NCI-H2107 (cell line): ENCODE data around the gene PRDM15.
"Not testable (repeated sequence)": the region's sequence is repeated elsewhere in the genome, so short reads cannot be mapped to it uniquely, and the experiment has no call there.

ENCODE experiments used
- DNase-seq: peaks from one replicate; lab custom pipeline; 2025; lab: John Stamatoyannopoulos, UW

The PRDM15 gene

GRCh38 chr21:41805643-41806042, 73.5 kb downstream of the PRDM15 start:
- no peak for DNase-seq

DNA sequence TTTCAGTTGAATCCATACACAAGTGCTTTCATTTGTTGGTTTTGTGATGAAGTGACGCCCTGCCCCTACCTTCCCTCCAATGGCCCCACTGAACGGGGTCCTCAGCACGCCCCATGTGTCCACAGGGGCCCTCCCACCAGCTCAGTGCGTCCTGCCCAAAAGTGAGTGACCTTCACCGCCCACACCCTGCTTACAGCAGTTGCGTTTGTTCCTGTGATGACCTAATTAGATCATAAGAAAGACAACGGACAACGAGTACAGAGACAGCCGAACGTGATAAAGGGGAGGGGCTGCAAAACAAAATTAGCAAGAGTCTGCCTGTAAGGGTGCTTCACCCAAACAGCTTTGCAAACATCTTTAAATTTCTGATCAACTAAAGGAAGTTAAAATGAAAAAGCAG, 74.1 kb downstream of the PRDM15 start:
- DNase-seq = no peak

DNA sequence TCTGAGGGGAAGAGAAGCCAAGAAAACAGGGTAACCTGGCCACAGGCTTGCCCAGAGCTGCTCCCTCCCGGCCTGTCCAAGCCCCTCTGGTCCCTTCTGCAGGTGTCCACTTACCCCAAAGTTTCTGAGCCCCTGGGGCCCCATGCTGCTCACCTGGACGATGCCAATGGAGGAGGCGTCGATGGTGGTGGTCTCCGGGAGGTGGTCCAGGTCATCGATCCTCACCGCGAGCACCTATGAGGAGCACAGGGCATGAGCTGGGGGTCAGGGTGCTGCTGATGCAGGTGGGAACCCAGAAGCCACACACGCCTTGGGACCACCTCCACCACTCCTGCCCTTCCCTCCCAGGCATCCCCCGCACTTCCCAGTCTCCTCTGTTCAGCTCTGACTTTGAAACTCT, 74.8 kb downstream of the PRDM15 start:
- DNase-seq = no peak

DNA sequence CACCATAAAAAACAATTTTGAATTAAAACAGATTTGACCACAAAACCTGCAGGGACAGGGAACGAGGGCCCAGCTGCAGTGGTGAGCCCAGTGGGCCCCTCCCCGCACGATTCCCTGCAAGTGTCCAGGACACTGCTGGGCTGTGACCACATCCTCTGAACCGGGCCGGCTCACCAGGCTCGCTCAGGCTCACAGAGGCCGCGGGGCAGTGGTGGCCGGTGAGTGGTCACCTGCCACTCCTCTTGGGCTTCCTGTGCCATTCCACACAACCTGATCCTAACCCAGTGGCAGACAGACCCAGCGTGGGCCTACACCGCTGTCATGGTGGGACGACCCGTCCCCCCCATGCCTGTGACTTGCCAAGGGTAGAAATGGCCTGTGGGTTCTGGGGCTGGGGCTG, 75.8 kb downstream of the PRDM15 start:
- no peak for DNase-seq

GRCh38 chr21:41802684-41803083, 76.5 kb downstream of the PRDM15 start:
- no peak for DNase-seq

GRCh38 chr21:41802198-41802584, 77.0 kb downstream of the PRDM15 start:
- no peak for DNase-seq

DNA sequence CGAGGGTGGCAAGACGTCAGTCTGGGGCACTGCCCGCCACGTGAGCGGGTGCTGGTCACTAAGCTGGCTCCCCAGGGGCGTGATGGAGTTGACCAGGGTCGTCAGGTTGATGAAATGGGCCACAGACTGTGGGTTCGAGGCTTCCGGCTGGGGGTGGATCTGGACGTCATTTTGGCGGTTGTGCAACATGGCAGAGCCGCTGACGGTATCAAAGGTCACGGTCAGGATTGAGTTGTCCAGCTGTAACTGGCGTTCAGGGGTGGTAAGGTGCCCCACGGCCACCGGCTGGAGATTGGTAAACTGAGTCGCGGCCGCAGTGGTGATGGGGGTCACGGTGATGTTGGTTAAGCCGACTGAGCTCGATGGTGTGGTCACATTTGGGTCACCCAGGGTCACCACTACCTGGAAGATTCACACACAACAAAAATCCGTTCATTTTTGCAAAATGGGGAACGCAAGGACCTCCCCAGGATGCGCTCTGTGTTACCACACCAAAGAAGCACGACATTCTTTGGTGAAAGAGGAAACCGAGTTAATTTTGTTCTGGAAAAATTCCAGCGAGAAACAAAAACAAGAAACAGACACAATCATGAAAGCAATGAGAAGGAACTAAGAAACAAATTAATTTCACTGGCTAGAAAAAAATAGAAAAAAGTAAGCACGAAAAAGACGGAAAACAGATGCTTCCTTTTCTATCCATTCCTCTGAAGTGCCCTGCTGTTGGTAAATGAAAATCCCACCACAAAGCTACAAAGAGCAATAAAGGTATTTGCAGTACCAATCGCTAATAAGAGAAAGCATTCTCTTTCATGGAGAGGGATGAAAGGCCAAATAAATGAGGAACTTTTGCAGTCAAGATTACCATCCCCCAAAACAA, 77.6 kb downstream of the PRDM15 start:
- no peak for DNase-seq

GRCh38 chr21:41800425-41801320, 78.5 kb downstream of the PRDM15 start:
- DNase-seq = no peak

- no peak for DNase-seq
Measured at GRCh38 chr21:41799763-41800162, 79.4 kb downstream of the PRDM15 start.

DNA sequence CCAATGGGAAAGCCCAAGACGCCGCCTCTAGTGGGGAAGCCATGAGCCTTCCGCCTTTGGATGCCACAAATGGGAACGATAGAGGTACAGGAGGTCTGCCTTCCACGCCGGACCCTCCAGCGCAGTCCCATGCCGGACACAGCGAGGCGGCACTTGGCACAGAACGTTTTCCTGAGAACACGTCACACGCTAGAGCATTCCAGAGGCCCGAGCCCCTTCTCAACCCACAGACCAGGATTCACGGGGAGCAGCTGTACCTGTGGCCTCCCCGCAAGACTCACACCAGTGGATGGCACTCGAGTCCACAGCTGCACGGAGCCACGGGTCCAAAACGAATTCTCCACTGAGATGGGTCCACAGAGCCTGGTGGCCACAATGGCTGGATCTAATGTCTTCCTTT, 80.8 kb downstream of the PRDM15 start:
- DNase-seq = no peak

GRCh38 chr21:41796476-41797080, 82.6 kb downstream of the PRDM15 start:
- no peak for DNase-seq

DNA sequence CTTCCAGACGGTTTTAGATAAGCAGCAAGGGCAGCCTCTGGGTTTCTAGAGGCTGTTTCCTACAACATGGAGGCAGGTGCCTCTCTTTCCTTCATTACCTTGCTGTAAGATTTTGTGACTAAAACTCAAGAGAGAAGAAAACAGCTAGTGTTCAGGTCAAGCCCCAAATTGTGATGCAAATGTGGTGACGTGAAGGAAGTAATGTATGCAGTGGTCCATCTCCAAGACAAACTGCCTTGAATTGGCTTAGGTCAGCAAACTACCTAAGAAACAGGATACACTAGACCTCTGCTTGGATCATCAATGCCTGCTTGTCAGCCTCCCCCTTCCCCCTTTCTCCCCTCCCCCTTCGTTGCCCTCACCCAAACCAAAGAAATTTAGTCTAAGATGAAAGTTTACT, 83.4 kb downstream of the PRDM15 start:
- no peak for DNase-seq

GRCh38 chr21:41794600-41794999, 84.5 kb downstream of the PRDM15 start:
- no peak for DNase-seq

GRCh38 chr21:41792711-41793110, 86.4 kb downstream of the PRDM15 start:
- DNase-seq = no peak

GRCh38 chr21:41786509-41786987, 92.6 kb downstream of the PRDM15 start:
- DNase-seq = no peak

GRCh38 chr21:41785262-41785661, 93.9 kb downstream of the PRDM15 start:
- DNase-seq = not testable (repeated sequence)

- DNase-seq = no peak
Measured at GRCh38 chr21:41784456-41785102, 94.6 kb downstream of the PRDM15 start.

DNA sequence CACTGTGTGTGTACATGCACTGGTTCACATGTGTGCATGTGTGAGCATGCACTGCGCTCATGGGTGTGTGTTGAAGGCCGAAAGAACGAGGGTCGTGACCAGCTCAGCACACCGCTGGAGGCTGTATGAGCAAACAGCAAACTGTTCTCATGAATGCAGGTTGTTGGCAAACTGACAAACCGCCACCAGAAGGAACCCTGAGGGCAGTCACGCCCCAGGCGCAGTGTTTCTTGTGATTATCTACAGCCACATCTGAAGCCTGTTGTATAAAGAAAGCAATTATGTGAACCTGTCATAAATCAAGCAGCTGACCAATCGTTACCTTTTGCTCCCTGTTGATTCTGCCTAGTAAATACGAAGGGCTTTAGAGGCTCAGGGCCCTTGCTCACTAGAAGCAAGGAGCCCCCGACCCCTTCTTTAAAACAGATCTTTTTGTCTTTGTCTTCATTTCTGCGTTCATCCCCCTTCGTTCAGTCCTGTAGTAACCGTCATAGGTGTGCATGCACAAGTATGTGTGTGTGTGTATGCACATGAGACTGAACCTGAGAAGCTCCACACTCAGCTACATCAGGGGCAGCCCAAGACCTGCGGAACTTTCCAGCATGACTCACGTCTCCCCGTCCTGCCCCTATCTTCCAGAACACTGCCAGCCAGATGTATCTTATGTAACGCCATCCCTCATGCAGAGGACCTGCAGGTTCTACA, 95.5 kb downstream of the PRDM15 start:
- DNase-seq = no peak

DNA sequence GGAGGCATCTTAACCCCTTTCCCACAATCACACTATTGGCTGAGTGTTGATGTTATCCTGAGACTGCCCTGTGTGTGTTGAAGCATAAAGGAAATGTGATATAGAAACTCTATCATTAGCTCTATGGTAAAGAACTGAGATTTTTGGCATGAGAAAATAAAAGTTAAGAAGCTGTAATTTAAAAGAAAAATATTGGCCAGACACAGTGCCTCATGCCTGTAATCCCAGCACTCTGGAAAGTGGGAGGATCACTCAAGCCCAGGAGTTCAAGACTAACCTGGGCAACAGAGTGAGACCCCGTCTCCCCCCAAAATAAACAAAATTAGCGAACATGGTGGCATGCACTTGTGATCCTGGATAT, 98.1 kb downstream of the PRDM15 start:
- DNase-seq = no peak

DNA sequence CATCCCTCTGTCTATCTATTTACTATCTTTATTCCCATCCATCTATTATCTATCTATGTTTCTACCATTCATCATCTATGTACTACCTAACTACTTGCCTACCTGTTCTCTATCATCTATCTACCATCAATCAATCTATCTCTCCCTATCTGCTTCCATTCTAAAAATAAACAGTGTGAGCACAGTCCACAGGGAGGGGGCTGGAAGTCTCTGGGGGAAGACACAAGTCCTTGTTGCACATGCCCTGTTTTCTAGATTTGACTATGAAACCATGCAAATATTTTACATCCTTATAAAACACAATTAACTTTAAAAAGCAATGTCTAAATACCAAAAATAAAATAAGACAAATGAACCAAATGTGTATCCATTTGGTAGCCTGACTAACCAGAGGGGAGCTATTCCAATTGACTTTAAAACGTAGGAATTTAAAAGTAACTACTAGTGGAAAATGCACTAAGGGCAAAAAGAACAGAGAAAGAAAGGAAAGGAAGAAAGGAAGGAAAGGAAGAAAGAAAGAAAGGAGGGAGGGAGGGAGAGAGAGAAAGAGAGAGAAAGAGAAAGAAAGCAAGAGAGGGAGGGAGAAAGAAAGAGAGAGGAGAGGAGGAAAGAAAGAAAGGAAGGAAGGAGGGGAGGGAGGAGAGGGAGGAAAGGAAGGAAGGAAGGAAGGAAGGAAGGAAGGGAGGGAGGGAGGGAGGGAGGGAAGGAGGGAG, 98.7 kb downstream of the PRDM15 start:
- DNase-seq = no peak

DNA sequence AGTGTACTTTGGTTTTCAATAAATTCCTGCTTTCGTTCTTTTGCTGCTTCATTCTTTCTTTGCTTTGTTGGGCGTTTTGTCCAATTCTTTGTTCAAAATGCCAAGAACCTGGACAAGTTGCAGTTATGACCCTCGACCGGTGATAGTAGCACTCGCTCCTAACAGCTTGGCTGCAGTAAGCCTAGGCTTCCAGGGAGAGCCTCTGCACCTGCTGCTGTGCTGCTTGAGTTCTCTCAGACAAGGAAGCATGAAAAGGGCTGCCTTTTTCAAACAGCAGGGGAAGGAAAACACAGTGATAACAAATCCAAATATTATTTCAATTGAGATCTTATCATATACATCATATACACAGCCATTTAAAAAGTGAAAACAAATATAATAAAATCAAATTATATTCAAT, 99.5 kb downstream of the PRDM15 start:
- DNase-seq = no peak
